Gastrocnemius medialis (tissue), 4 donors: ENCODE data around the gene ATP5F1D.

Experiments
- POLR2A ChIP-seq, 2 donors: fragments of 450-650 bp; IDR thresholded peaks; one replicate each; pipeline ENCODE4 v1.6.1; 2017; ENCODE audit warnings: antibody characterized with exemption in 2 of 2, mild to moderate bottlenecking in 2 of 2, moderate library complexity in 2 of 2
- TF ChIP-seq, protein P1 (sequence below), 5 experiments: fragments of 450-650 bp in 3 of 5; fragments of 200-600 bp in 2 of 5; sonication (generic) in 2 of 5; IDR thresholded peaks in 4 of 5; conservative IDR thresholded peaks in 1 of 5; 1 replicate in 4 of 5; 2 replicates in 1 of 5; pipeline ENCODE4 v1.5.1; 2016 to 2019; ENCODE audit warnings: antibody characterized with exemption in 5 of 5, mild to moderate bottlenecking in 3 of 5, moderate library complexity in 3 of 5

DNA sequence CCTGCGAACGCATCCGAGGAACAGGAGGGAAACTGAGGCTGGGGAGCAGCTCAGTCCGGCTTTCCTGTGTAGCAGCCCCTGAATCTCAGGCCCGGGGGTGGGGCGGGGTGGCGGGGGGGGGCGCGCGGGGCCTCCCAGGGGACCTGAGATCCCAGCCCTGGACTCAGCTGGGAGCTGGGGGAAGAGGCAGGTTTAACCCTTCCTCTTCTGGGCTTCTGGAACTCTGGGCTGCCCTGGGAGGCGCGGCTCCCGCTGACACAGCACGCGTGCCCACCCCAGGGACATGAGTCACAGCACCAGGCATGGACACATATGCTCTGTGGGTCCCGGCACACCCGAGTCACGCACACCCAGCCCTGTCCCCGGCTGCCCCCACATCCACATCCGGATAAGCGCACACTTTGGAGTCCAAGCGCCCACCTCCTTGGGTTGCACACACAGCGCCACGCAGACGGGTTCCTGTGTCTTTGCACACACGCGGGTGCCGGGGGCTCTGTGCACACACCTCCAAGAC, 24.1 kb downstream of the ATP5F1D start:
- TF ChIP-seq, protein P1, sequence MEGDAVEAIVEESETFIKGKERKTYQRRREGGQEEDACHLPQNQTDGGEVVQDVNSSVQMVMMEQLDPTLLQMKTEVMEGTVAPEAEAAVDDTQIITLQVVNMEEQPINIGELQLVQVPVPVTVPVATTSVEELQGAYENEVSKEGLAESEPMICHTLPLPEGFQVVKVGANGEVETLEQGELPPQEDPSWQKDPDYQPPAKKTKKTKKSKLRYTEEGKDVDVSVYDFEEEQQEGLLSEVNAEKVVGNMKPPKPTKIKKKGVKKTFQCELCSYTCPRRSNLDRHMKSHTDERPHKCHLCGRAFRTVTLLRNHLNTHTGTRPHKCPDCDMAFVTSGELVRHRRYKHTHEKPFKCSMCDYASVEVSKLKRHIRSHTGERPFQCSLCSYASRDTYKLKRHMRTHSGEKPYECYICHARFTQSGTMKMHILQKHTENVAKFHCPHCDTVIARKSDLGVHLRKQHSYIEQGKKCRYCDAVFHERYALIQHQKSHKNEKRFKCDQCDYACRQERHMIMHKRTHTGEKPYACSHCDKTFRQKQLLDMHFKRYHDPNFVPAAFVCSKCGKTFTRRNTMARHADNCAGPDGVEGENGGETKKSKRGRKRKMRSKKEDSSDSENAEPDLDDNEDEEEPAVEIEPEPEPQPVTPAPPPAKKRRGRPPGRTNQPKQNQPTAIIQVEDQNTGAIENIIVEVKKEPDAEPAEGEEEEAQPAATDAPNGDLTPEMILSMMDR (IDR thresholded peaks at IDR 0.05 in 4 of 5, conservative IDR thresholded peaks at IDR 0.05 in 1 of 5): no peak
- no peak for TF ChIP-seq POLR2A (IDR thresholded peaks at IDR 0.05)
